NCI-H1930 (cell line): Measurements from ENCODE around the gene REEP5.
"Not testable (repeated sequence)": the region's sequence is repeated elsewhere in the genome, so short reads cannot be mapped to it uniquely, and the experiment has no call there.

Source experiments
- DNase-seq, 2 experiments: peaks; one replicate each; lab custom pipeline; 2025; lab: John Stamatoyannopoulos, UW

REEP5 gene

DNA sequence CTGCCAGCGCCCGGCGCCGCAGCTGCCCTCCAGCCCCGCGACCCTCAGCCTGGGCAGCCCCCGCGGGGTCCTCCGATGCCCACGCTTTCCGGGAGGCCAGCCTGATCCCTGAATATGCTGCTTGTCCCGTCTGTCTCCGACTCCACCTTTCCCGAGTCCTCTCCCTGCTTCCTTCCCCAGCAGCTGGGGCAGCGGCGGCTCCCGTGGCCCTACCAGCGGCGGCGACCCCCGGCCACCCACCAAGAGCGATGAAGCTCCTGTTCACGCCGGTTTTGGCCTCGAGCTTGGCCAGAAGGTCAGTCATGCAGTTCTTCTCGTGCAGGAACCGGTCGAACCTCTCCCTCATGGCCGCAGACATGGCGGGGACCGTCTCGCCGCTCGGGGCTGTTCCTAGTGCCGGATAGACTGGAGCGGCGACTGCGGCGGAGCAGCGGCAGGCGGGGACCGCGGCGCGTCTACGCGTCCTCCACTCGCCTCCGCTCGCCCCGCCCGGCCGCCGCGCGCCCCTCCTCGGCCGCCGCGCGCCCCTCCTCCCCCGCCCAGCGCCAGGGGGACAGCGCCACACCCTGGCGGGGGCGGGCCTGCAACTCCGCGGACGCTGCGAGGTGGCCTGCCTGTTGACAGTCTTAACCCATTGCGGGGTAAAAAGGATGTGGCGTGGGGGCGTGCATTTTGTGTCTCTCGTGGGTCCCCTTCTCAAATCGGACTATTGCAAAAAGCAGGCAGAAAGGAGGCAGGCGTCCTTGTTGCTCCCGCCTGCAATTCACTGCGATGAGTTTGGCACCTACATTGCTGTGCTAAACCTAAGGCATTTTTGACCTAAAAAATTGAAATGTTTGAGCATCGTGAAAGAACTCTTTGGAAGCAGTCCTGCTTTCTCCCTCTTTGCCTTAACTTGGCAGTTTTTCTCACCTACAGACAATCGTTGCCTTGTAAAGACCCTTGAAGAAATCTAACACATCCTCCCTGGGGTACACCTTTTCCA is at the start of gene REEP5:
REEP5 (minus strand) TSS at position 395 of the 985 bp plus-strand sequence; CDS start at position 358, 37 bp downstream.
- DNase-seq, result peak; percentile 29 to 74

DNA sequence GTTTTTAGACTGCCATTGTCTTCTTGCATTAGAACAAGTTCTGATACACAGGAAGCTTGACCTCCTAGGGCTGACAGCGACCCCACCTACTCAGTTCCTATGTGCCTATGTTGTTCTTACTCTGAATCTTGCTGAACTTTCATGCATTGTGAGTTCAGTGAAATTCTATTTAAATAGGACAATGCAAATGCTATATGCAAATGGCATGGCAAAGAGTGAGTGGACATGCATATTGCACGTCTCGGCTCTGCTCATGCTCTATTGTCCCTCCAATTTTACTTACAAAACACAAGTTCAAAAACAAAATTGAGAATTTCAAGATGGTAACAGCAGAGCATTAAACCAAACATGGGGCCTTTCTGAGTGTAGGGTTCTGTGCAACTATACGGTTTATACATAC is 49.2 kb upstream of the REEP5 start:
- no peak for DNase-seq

DNA sequence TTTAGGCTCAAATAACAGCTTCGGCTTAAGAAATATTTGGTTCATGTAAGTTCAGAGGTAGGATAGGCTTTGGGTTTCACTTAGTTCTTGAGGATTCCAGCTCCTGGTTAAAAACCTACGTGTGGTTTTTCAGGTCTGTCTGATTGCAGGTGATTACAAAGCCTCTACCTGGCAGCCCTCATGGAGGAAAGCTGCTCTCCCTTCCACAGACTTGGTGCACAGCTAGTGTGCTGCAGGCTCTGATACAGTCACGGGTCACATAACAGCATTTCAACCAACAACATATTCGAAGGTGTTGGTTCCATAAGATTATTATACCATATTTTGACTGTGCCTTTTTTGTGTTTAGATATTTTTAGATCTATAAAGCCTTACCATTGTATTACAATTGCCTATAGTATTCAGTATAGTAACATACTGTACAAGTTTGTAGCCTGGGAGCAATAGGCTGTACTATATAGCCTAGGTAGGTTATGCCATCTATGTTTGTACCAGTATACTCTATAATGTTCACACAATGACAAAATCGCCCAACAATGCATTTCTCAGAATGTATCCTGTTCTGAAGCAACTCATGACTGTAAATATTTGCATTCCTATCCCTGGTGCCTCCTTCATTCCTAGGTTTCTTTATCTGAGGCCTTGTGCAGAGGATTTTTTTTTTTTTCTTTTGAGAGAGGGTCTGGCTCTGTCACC is 46.5 kb upstream of the REEP5 start:
- DNase-seq, result no peak

DNA sequence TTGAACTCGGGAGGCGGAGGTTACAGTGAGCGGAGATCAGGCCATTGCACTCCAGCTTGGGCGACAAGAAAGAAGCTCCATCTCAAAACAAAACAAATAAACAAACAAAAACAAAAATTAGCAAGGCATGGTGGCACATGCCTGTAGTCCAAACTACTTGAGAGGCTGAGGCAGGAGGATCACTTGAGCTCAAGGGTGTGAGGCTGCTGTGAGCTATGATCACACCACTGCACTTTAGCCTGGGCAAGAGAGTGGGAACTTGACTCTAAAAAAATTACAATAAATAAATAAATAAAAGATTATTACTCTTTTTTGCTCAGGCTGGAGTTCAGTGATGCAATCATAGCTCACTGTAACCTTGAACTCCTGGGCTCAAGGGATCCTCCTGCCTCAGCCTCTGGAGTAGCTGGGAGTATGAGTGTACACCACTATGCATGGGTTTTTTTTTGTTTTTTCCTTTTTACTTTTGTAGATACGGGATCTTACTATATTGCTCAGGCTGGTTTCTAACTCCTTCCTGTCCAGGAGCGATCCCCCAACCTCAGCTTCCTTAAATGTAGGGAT is 45.6 kb upstream of the REEP5 start:
- DNase-seq, result no peak

DNA sequence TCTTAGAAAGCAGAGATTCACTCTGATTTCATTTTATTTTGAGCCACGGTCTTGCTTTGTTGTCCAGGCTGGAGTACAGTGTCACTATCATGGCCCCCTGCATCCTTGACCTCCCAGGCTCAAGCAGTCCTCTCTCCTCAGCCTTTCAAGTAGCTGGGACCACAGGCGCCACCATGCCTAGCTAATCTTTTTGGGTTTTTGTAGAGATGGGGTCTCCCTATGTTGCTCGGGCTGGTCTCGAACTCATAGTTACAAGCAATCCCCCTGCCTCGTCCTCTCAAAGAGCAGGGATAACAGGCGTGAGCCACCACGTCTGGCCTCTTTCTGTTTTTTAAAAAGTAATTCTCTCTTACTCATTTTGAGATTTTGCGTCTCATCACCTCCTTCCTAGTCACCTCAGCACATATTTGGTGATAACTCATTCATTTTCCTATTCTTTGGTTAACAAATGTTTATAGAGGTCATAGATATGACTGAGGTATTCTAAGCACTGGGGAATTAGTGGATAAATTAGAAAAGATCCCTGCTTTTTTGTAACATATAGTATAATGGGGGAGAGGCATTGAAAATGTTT is 43.8 kb upstream of the REEP5 start:
- no peak for DNase-seq

DNA sequence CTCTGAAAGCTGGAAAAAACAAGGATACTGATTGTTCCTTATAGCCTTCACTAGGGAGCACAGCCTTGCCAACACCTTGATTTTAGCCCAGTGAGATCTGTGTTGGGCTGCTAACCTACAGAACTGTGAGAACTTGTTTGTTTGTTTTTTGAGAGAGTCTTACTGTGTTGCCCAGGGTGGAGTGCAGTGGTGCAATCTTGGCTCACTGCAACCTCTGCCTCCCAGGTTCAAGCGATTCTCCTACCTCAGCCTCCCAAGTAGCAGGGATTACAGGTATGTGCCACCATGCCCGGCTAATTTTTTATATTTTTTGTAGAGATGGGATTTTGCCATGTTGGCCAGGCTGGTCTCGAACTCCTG is 41.3 kb upstream of the REEP5 start:
- DNase-seq, result not testable (repeated sequence)

DNA sequence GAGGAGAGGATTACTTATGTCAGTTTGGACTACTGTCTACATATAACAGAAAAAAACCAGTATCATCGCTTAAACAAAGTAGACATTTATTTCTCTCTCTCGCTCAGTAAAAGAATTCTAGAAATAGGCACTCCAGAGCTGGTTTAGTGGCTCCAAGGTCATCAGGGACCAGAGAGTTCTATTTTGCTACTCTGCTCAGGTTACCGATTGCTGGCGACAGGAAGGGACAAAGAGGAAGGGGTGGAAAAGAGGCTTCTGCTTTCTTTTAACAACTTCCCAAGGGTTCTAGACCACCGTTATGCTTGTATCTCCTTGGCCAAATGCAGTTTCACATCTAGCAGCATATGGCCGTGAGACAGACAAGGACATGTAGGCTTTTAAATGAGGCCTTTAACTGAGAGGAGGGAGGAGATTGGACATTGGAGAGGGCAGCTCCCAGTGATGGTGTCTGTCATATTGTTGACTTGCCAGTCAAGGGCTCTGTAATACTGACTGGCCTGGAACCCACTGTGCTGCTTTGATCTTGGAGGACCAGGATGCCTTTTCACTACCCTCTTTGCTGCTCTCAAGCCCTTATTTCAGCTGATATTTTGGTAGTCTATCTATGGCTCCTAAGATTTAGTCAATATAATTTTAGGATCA is 39.0 kb upstream of the REEP5 start:
- no peak for DNase-seq

DNA sequence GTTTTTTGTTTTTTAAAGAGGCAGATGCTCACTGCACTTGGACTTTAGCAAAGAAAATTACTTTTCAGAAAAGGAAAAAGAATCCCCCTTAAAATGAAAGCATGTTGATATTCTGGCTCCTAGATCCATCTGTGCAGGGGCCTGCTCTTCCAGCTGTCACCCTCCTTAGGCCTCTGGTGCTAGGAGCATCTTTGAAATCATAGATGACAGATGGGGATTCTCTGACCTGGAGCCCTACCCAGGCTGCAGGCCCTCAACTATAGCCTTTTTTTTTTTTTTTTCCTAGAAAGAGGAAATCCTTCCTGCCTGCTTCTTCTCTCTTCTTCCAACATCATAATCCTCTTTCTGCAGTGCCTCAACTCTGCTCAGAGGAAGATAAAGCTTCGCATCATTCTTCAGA is 38.3 kb upstream of the REEP5 start:
- no peak for DNase-seq

DNA sequence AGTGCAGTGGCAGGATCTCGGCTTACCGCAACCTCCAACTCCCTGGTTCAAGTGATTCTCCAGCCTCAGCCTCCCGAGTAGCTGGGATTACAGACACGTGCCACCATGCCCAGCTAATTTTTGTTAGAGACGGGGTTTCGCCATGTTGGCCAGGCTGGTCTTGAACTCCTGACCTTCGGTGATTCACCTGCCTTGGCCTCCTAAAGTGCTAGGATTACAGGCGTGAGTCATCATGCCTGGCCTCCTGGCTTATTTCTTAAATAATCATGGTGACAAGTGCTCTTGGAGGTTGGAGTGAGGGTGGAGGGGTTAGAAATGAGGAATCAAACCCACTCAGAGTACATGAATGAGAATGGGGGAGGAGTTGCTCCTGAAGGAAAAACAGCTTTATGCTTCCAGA is 37.8 kb upstream of the REEP5 start:
- not testable (repeated sequence) for DNase-seq

DNA sequence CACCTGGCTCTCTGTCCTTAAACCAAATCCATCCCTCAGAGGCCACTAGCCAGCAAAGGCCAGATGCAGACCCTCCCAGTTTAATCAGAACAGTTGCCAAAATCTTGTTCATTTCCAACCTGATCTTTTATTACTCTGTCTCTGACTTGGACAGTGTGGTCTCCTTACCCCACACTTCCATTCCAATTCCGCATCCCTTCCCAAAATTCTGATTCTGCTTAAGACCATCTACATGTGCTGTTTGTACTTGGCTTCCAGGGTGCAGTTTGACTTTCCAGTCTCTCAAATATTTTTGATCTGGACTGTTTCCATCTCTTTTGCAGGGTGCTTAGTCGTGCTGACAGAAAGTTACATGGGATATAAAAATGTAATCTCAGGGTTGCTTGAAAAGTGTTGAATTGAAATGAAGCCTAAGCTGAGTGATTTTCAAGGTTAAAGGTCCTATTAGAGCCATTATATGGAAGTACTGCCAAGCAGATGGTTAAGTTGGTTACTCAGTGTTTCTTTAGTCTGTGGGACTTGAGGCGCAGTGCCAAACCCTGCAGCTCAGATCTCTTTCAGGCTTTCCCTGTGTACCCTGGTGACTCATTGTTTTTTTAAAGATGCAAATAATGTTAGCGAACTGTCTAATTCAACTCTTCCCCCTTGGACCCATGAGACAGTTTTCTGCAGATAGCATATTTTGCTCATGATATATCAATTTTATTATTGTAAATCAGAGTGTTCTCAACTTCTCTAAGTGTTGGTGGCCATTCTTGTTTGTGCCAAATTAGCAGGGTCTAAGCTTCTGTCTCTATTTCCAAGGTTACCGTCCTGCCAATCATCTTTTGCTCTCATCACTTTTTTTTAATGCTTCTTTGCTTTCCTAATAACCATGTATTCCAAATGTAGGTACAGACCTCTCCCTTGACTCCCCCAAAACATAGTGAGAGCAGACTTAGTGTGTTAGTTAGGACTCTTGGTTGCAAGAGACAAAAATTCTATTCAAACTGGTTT is 36.4 kb upstream of the REEP5 start:
- DNase-seq, result no peak

DNA sequence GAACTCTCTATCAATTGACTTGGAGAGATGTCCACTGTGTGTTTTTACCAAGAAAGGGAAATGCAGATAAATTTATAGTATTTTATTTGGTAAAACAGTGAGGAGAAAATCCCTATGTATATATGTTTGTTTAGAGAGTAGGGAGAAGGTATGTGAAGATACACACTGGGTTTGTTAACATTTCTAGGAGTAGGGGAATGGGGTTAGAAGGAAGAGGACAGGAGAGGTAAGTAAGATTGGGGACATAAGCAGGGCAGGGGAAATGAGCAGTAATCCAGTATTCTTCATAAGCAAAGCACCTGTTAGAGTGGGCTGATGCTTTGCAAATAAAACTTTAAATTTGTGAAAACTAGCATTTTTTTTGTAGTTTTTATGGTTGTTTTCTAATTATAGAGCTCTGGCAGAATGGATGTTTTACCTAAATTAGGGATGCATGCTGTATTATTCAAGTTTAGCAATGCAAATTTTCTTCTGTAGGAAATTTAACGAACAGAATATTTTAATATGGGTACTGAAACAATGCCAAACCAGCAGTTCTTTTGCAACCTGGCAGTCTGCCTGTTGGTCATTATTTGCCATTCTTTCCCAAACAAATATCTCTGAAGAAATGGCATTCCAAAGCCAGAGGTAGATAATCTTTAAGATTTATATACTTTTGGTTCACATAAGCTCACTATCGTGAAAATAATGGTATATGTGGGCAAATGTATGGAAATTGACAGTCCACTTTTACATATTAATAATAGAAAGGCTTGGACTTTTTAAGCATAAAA is 35.2 kb upstream of the REEP5 start:
- no peak for DNase-seq

DNA sequence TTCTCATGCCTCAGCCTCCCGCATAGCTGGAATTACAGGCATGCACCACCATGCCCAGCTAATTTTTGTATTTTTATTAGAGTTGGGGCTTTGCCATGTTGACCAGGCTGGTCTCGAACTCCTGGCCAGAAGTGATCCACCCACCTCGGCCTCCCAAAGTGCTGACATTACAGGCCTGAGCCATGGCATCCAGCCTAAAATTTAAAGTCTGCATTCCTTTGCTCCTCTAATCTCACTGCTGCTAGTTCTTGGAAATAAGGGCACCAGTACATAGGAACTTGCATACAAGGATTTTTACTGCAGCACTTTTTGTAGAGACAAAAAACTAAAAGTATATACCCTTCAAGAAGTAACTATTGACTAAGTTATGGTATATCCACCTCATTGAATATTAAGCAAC is 34.6 kb upstream of the REEP5 start:
- no peak for DNase-seq

DNA sequence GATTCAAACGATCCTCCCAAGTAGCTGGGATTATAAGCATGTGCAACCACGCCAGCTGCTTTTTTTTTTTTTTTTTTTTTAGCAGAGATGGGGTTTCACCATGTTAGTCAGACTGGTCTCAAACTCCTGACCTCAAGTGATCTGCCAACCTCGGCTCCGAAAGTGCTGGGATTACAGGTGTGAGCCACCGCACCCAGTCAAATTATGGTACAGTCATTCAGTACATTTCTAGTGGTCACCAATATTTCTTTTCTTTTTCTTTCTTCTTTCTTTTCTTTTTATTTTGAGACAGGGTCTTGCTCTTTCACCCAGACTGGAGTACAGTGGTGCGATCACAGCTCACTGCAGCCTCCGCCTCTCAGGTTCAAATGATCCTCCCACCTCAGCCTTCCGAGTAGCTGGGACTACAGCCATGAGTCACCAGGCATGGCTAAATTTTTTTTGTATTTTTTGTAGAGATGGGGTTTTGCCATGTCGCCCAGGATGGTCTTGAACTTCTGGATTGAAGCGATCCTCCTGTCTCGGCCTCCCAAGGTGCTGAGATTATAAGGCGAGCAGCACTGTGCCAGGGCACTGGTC is 29.2 kb upstream of the REEP5 start:
- DNase-seq, result no peak

DNA sequence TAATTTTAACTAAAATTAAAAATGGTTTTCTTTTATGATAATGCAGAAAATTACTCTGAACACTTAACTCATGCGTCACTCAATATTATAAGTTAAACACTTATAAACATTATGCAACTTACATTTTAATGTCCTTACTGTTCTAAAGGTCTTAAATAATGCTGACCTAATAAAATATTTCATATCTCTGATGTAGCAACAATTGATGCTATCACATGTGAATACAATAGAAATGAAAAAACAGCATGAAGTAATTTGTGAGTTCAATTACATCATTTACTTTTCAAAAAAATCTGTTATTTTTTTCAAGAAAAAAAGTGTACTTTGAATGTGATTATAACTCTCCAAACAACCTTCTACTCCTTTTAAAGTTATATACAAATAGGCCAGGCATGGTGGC is 26.4 kb upstream of the REEP5 start:
- no peak for DNase-seq

DNA sequence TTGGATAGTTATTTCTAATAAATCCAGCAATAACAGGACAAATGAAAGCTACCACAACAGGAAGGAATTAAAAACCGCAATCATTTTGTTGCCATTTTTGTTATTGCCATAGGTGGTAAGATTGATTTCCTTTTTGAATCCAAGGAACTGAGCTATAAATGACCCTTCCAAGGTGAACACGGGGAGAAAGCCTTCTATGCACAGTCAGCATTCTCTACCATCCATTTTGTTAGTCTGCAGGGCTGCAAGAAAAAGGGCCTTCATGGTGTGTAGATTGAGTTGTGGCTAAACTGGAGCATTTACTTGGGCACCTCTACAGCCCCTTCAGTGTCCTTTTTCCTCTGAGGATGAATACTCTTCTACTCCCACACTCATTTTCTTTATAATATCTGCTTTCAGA is 18.6 kb upstream of the REEP5 start:
- no peak for DNase-seq

DNA sequence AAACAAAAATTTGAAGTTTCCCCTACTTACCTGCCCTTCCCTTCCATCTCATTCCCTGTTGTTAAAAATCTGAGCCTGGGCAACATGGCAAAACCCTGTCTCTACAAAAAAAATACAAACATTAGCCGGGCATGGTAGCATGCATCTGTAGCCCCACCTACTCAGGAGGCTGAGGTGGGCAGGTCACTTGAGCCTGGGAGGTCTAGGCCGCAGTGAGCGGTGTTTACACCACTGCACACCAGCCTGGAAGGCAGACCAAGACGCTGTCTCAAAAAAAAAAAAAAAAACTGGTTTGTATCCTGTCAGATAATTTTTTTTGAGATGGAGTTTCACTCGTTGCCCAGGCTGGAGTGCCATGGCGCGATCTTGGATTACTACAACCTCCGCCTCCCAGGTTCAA is 16.3 kb upstream of the REEP5 start:
- DNase-seq, result no peak

DNA sequence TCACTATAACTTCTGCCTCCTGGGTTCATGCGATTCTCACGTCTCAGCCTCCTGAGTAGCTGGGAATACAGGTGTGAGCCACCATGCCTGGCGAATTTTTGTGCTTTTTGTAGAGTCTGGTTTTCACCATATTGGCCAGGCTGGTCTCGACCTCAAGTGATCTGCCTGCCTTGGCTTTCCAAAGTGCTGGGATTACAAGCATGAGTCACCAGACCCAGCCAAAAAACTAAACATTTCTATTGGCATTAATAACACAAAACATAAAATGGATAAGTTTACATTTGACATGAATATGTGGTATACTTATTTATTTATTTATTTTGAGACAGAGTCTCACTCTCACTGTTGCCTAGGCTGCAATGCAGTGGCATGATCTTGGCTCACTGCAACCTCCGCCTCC is 13.6 kb upstream of the REEP5 start:
- no peak for DNase-seq

DNA sequence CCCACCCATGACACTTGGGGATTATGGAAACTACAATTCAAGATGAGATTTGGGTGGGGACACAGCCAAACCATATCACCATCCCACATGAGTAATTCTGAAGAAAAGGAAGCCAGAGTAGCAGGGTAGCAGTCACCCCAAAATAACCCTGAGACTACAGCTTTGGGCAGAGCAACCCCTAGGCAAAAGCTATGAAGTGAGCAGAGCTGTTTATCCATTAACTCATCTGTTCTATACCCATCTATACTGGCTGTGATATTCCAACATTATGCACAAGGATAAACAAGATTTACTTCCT is 12.3 kb upstream of the REEP5 start:
- DNase-seq, result no peak

DNA sequence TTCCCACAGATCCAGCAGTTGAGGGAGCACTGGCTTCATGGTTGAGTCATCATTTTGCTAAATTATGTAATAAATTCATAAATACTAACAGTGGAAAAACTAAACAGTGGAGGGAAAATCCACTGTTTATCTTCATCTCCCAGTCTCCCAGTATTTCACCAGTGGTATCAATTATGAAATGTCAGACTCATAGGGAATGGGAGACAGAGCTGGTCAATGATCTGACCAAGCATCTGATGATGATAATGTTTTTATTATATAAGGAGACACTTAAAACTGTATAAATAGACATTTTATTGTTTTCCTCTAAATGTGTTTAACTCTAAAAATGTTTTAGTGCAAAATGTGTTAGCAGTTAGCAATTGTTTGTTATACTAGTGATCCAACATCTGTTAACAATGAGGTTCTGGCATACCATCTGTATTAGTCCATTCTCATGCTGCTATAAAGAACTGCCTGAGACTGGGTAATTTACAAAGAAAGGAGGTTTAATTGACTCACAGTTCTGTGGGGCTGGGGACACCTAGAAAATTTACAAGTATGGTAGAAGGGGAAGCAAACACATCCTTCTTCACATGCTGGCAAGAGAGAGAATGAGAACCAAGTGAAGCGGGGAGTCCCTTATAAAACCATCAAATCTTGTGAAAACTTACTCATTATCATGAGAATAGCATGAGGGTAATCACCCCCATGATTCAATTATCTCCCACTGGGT is 11.8 kb upstream of the REEP5 start:
- DNase-seq, result no peak
